OCI-LY7 (cell line): ENCODE measurements around the gene PSD4. TPM values are rescaled to one million over a fixed set of nuclear protein-coding genes. Genes with fewer than 3 reads are reported as not detected.

Experiments
- BruUV-seq: library from RNA; stranded (reverse); fragments of 400-500 nt; replicated peaks from 2 replicates; lab custom pipeline; 2021; lab: Mats Ljungman, UMichigan
- CTCF ChIA-PET: fragments of 300-600 bp; sonication (Branson Sonifier 250); formaldehyde crosslinking; loops from one replicate; lab custom pipeline; 2022; ENCODE audit warnings: antibody characterized with exemption; ENCODE audit not compliant: unreplicated experiment; lab: Charles Lee
- POLR2A ChIA-PET: fragments of 300-600 bp; sonication (Branson Sonifier 250); formaldehyde crosslinking; loops from one replicate; lab custom pipeline; 2022; ENCODE audit warnings: antibody characterized with exemption; lab: Charles Lee
- DNase-seq: peaks from one replicate; pipeline ENCODE4 v3.0.0-alpha.2; 2015; ENCODE audit warnings: low spot score
- H2AFZ ChIP-seq: fragments of 200-600 bp; sonication (generic), shearing (Covaris generic); 2 replicates; pipeline ENCODE4 v1.6.1; 2014; ENCODE audit warnings: mild to moderate bottlenecking, antibody characterized with exemption, low read length, moderate library complexity
- H3K27ac ChIP-seq: fragments of 200-600 bp; sonication (generic); 2 replicates; pipeline ENCODE4 v1.5.1; 2014; ENCODE audit warnings: mixed run types, low read depth, mild to moderate bottlenecking, moderate library complexity, low read length, inconsistent platforms; ENCODE audit not compliant: poor library complexity, severe bottlenecking
- H3K36me3 ChIP-seq: fragments of 200-600 bp; sonication (generic); 2 replicates; pipeline ENCODE4 v1.6.1; 2014; ENCODE audit warnings: mild to moderate bottlenecking, antibody characterized with exemption, low read length, moderate library complexity, mixed read lengths; ENCODE audit not compliant: insufficient read depth
- H3K4me1 ChIP-seq: fragments of 200-600 bp; sonication (generic); 2 replicates; pipeline ENCODE4 v1.5.1; 2014; ENCODE audit warnings: mild to moderate bottlenecking, low read length; ENCODE audit not compliant: insufficient read depth, poor library complexity, severe bottlenecking
- H3K4me2 ChIP-seq: fragments of 200-600 bp; sonication (generic); 2 replicates; pipeline ENCODE4 v1.6.1; 2014; ENCODE audit warnings: mild to moderate bottlenecking, low read length
- H3K4me3 ChIP-seq: fragments of 200-600 bp; sonication (generic); 2 replicates; pipeline ENCODE4 v1.5.1; 2014; ENCODE audit warnings: mild to moderate bottlenecking, low read depth, low read length; ENCODE audit not compliant: poor library complexity, severe bottlenecking
- H3K79me2 ChIP-seq: fragments of 200-600 bp; sonication (generic); 2 replicates; pipeline ENCODE4 v1.6.1; 2016; ENCODE audit warnings: low read depth, mild to moderate bottlenecking, low read length, moderate library complexity, mixed read lengths; ENCODE audit not compliant: insufficient read depth
- H3K9me2 ChIP-seq: fragments of 200-600 bp; sonication (generic); 2 replicates; pipeline ENCODE4 v1.6.1; 2016; ENCODE audit warnings: mild to moderate bottlenecking, low read length, mixed read lengths; ENCODE audit not compliant: insufficient read depth
- H3K9me3 ChIP-seq: fragments of 200-600 bp; sonication (generic); 2 replicates; pipeline ENCODE4 v1.6.1; 2014; ENCODE audit warnings: mild to moderate bottlenecking, mixed run types, low read length, mixed read lengths
- H4K20me1 ChIP-seq: fragments of 200-600 bp; sonication (generic); 2 replicates; pipeline ENCODE4 v1.6.1; 2014; ENCODE audit warnings: mild to moderate bottlenecking, antibody characterized with exemption, low read length, moderate library complexity, mixed read lengths; ENCODE audit not compliant: insufficient read depth
- EZH2phosphoT487 ChIP-seq: fragments of 200-600 bp; sonication (generic); IDR thresholded peaks from 2 replicates; pipeline ENCODE4 v1.6.1; 2018; ENCODE audit warnings: low read depth, borderline replicate concordance, mild to moderate bottlenecking, mixed run types, antibody characterized with exemption, low read length, moderate library complexity, mixed read lengths
- intact Hi-C: fragments of 100-400 bp; cut with micrococcal nuclease; formaldehyde crosslinking; loops from one replicate; pipeline ENCODE4 v1.10.0; 2022; ENCODE audit not compliant: unreplicated experiment
- total RNA-seq, 2 experiments: library from RNA; depleted of rRNA in 1 of 2; stranded (reverse); fragments of >200 nt in 1 of 2; shearing (Covaris generic) in 1 of 2; gene quantifications; 2 replicates each; pipeline ENCODE4 v1.2.3, GENCODE V29; 2014 to 2022
- TF ChIP-seq, protein P1 (sequence below): fragments of 200-600 bp; sonication (generic); conservative IDR thresholded peaks from 2 replicates; pipeline ENCODE4 v1.5.1; 2014; ENCODE audit warnings: mild to moderate bottlenecking, antibody characterized with exemption, low read length, moderate library complexity, mixed read lengths

PSD4 gene
- total RNA-seq, 2 experiments from 2014 or later, result 99.6 to 100 TPM

DNA sequence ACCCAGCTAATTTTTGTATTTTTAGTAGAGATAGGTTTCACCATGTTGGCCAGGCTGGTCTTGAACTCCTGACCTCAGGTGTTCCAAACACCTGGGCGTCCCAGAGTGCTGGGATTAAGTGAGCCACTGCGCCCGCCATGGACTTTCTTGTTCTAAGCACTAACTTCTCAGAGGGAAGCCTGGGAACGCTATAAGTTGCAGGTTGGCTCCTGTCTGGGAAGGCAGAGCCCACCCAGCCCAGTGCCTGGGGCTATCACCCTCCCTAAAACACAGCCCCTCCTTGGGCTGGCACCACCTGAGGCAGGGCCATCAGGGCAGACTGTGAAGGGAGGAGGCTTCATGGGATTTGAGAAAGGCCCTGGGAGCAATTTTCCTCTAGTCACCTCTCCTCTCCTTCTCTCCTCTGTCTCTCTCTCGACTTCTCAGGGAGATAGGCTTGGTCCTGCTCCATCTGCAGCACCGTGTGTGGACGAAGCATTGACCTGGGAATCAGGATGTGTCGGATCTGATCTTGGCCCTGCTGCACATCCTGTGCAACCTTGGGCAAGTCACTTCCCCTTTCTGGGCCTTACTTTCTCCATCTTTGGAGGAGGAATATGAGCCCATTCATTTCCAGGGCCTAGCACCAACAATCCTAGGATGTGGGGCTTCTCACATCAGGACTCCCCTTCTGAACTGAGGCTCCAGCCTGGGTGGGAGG is 10.9 kb downstream of the PSD4 start:
- CTCF ChIA-PET, result interaction anchor here (1.0 kb wide), 1 partner anchor 47 kb away, joined by 3 read pairs; no protein-coding TSS in a partner anchor
- no peak overlapping the region for H3K27ac ChIP-seq
- H4K20me1 ChIP-seq, result no peaks in the 10 kb centered on the region
- intact Hi-C loops, result no loop called here
- H3K79me2 ChIP-seq, result 0 out of 2 replicates have a peak, but pooled peaks cover 11% of the 10 kb centered on the region
- H2AFZ ChIP-seq, result no peak overlapping the region
- no peak overlapping the region for H3K4me2 ChIP-seq
- no peaks in the 10 kb centered on the region for H3K9me2 ChIP-seq
- POLR2A ChIA-PET, result interaction anchor here (0.6 to 1.7 kb wide), 2 partner anchors 9 to 16 kb away, joined by 3 to 5 read pairs; no protein-coding TSS in a partner anchor
- no peak for DNase-seq
- no peaks in the 10 kb centered on the region for H3K9me3 ChIP-seq
- TF ChIP-seq, protein P1, sequence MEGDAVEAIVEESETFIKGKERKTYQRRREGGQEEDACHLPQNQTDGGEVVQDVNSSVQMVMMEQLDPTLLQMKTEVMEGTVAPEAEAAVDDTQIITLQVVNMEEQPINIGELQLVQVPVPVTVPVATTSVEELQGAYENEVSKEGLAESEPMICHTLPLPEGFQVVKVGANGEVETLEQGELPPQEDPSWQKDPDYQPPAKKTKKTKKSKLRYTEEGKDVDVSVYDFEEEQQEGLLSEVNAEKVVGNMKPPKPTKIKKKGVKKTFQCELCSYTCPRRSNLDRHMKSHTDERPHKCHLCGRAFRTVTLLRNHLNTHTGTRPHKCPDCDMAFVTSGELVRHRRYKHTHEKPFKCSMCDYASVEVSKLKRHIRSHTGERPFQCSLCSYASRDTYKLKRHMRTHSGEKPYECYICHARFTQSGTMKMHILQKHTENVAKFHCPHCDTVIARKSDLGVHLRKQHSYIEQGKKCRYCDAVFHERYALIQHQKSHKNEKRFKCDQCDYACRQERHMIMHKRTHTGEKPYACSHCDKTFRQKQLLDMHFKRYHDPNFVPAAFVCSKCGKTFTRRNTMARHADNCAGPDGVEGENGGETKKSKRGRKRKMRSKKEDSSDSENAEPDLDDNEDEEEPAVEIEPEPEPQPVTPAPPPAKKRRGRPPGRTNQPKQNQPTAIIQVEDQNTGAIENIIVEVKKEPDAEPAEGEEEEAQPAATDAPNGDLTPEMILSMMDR, result no peak
- TF ChIP-seq EZH2phosphoT487, result no peak
- BruUV-seq, result no TSS peak
- H3K4me3 ChIP-seq, result no peak overlapping the region
- peaks cover 84% of the 10 kb centered on the region for H3K36me3 ChIP-seq
- H3K4me1 ChIP-seq, result peaks cover 6% of the 10 kb centered on the region

DNA sequence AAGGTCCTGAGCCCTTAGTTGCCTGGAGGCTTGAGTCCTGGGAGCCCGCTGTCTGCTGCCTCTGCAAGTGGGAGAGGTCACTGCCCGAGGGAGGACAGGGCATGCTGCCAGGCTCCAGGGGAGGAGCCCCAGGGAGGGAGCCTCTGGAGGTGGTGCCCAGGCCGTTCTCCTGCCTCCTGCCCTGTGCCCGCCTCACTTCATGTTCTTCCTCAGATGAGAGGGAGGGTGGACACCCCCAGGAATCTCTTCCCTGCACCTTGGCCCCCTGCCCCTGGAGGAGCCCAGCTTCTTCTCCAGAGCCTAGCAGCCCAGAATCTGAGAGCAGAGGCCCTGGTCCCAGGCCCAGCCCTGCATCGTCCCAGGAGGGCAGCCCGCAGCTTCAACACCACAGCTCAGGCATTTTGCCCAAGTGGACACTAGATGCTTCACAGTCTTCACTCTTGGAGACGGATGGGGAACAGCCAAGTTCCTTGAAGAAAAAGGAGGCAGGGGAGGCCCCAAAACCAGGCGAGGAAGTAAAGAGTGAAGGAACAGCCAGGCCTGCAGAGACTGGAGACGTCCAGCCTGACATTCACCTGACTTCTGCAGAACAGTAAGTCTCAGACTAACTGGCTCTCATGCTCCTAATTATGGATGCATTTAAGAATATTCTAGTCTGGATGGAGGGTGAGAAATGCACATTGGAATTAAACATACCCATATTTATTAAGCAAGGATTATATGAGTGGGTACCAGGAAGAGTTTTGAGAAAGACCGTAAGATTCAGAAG is 12.1 kb downstream of the PSD4 start:
- no peak overlapping the region for H2AFZ ChIP-seq
- no peak overlapping the region for H3K4me2 ChIP-seq
- no peak overlapping the region for H3K27ac ChIP-seq
- no peaks in the 10 kb centered on the region for H3K9me3 ChIP-seq
- no peak for TF ChIP-seq EZH2phosphoT487
- TF ChIP-seq, protein P1, result no peak
- no peak for DNase-seq
- H3K9me2 ChIP-seq, result no peaks in the 10 kb centered on the region
- peaks cover 88% of the 10 kb centered on the region for H3K36me3 ChIP-seq
- no peaks in the 10 kb centered on the region for H4K20me1 ChIP-seq
- 0 out of 2 replicates have a peak, but pooled peaks cover 7% of the 10 kb centered on the region for H3K79me2 ChIP-seq
- POLR2A ChIA-PET, result no interaction called here
- no peak overlapping the region for H3K4me3 ChIP-seq
- BruUV-seq, result no TSS peak
- CTCF ChIA-PET, result no interaction called here
- peaks cover 14% of the 10 kb centered on the region for H3K4me1 ChIP-seq
- intact Hi-C loops, result no loop called here

DNA sequence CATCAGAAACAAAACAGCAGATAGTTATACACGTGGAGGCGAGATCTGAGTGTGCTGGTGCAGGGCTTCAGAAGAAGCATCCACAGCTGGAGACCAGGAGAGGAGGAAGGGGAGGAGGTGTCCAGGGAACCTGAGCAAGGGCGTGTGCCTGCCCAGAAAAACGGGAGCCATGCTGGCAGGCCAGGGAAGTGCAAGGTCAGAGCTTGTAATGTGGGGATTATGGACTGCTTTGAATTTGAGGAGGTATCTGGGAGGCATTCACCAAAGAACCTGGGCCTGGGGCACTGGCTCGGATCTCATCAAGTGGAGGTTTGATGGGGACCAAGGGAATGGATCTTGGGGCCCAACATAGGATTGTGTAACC is 12.6 kb downstream of the PSD4 start:
- BruUV-seq, result no TSS peak
- H3K79me2 ChIP-seq, result 0 out of 2 replicates have a peak, but pooled peaks cover 7% of the 10 kb centered on the region
- H3K4me2 ChIP-seq, result no peak overlapping the region
- ChIA-PET CTCF (no interaction called here), POLR2A (no interaction called here)
- H3K36me3 ChIP-seq, result peaks cover 91% of the 10 kb centered on the region
- H3K9me3 ChIP-seq, result no peaks in the 10 kb centered on the region
- no peak for DNase-seq
- TF ChIP-seq EZH2phosphoT487, result no peak
- TF ChIP-seq, protein P1, result no peak
- H3K27ac ChIP-seq, result no peak overlapping the region
- no peaks in the 10 kb centered on the region for H4K20me1 ChIP-seq
- H3K9me2 ChIP-seq, result no peaks in the 10 kb centered on the region
- peaks cover 13% of the 10 kb centered on the region for H3K4me1 ChIP-seq
- intact Hi-C loops, result no loop called here
- H3K4me3 ChIP-seq, result no peak overlapping the region
- H2AFZ ChIP-seq, result no peak overlapping the region
